ENCODE results near the gene PEX11G.
A peak's percentile ranks its signal among the peaks of the same experiment; 100 is the strongest.

The PEX11G gene

DNA sequence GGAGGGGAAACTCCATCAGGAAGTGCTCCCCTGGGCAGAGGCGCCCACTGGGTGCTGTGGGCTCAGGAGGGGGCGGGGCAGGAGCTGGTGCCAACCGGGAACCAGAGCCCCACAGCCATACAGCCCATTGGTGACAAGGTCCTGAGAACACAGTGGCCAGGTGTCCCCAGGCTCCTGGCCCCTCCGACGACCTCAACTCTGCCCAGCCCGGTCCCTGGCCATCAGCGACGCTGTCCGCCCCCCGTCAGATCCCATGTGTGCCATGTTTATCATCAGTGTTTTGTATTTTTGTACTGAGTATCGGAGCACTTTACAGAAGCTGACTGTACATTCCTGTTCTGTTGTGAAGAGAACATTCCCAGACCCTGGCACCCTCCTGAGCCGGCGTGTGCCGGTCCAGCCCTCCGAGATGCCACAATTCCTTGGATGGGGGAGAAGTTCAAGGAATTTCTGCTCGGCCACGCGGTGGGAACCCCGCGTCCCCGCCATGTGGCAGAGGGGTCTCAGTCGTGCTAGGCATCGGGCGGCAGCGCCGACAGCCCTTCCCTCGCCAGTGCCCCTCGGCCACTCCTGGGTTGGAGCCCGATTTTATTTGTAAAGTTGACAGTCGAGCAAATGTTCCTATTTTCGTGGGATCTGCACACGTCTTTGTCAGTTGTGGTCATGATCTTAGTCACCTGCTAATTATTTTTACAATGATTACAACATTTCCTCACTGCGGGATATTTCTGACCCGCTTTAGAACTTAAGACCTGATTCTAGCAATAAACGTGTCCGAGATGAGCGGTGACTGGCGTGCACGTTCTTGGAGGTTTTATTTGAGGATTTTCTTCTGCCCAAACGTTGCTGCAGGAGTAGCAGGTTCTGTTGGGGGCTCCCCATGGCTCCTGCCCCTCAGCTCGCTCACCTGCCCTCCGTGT lies 16.9 kb downstream of the PEX11G start:
- TF ChIP-seq POLR2A (IDR thresholded peaks at IDR 0.05; ENCODE audit: low read depth, low read length), result no peak
- no peak for TF ChIP-seq SPI1 (IDR thresholded peaks at IDR 0.05; ENCODE audit: low read depth, low read length)
- TF ChIP-seq POU2F2 (IDR thresholded peaks at IDR 0.05; ENCODE audit: low read depth, low read length), result no peak
- TF ChIP-seq PAX5 (IDR thresholded peaks at IDR 0.05; ENCODE audit: insufficient read depth, low read length, severe bottlenecking), result no peak
- TF ChIP-seq TAF1 (IDR thresholded peaks at IDR 0.05; ENCODE audit: low read depth, low read length), result no peak
- no peak for TF ChIP-seq POLR2AphosphoS5 (IDR thresholded peaks at IDR 0.05; ENCODE audit: low read depth, low read length)
- peak; percentile 43 for FAIRE-seq
- no peak for DNase-seq (ENCODE audit: insufficient read length, low spot score)

DNA sequence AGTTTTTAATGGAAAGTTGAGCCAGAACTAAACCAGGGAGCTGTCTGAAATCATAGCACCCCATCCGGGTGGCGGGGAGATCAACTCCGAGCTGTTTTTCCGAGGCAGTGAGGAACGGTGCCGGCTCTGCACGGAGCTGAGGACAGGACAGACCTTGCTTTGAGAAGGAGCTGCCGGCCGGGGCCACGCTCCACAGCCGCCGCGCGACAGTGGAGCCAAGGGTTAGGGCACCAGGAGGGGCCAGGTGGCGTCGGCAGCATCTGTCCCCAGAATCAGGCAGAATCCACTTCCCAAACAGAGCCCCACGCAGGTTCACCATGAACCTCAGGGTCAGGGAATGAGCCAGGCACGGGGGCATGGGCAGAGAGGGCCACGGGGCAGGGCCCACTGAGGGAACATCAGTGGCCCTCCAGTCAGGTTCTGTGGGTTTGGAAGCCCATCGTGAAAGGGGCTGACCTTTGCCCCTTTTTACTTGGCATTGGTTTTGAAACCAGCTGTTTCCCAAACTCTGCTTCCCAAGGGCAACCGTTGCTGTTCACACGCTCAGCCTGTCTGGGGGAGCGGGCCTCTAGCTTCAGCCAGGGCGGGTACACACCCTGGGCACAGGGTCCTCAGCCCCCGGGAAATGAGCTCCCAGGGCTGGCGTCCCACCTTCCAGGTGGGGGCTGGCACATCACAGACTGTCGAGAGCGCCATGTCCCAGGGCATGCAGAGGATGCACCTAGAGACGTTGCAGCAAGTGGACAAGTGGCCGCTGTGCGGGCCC lies 18.1 kb downstream of the PEX11G start:
- TF ChIP-seq POLR2AphosphoS5 (IDR thresholded peaks at IDR 0.05; ENCODE audit: low read depth, low read length) (no peak), SPI1 (IDR thresholded peaks at IDR 0.05; ENCODE audit: low read depth, low read length) (no peak), PAX5 (IDR thresholded peaks at IDR 0.05; ENCODE audit: insufficient read depth, low read length, severe bottlenecking) (no peak), POLR2A (IDR thresholded peaks at IDR 0.05; ENCODE audit: low read depth, low read length) (no peak), TAF1 (IDR thresholded peaks at IDR 0.05; ENCODE audit: low read depth, low read length) (no peak), POU2F2 (IDR thresholded peaks at IDR 0.05; ENCODE audit: low read depth, low read length) (no peak)
- no peak for FAIRE-seq
- no peak for DNase-seq (ENCODE audit: insufficient read length, low spot score)

DNA sequence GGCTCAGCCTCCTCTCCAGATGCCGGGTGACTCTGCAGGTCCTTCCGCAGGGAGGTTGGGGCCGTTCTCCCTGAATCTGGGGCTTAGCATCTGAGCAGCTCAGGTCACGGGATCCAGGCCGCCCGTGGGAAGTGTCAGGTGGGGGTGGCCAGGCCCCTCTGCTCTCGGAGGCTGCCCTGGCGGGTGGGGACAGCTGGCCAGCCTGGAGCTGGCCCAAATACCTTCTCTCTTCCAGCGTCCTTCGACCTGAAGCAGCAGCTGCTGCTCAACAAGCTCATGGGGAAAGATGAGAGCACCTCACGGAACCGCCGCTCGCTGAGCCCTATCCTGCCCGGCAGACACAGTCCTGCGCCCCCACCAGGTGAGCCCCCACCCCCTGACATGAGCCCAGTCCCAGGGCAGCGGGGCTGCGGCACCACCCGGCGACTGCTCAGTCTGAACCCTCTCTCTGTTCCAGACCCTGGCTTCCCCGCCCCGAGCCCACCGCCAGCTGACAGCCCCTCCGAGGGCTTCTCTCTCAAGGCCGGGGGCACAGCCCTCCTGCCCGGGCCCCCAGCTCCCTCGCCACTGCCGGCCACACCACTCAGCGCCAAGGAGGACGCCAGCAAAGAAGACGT lies 19.1 kb downstream of the PEX11G start:
- FAIRE-seq, result no peak
- no peak for TF ChIP-seq POLR2A (IDR thresholded peaks at IDR 0.05; ENCODE audit: low read depth, low read length)
- TF ChIP-seq PAX5 (IDR thresholded peaks at IDR 0.05; ENCODE audit: insufficient read depth, low read length, severe bottlenecking), result no peak
- no peak for TF ChIP-seq TAF1 (IDR thresholded peaks at IDR 0.05; ENCODE audit: low read depth, low read length)
- TF ChIP-seq POLR2AphosphoS5 (IDR thresholded peaks at IDR 0.05; ENCODE audit: low read depth, low read length), result no peak
- TF ChIP-seq POU2F2 (IDR thresholded peaks at IDR 0.05; ENCODE audit: low read depth, low read length), result no peak
- TF ChIP-seq SPI1 (IDR thresholded peaks at IDR 0.05; ENCODE audit: low read depth, low read length), result no peak
- no peak for DNase-seq (ENCODE audit: insufficient read length, low spot score)

DNA sequence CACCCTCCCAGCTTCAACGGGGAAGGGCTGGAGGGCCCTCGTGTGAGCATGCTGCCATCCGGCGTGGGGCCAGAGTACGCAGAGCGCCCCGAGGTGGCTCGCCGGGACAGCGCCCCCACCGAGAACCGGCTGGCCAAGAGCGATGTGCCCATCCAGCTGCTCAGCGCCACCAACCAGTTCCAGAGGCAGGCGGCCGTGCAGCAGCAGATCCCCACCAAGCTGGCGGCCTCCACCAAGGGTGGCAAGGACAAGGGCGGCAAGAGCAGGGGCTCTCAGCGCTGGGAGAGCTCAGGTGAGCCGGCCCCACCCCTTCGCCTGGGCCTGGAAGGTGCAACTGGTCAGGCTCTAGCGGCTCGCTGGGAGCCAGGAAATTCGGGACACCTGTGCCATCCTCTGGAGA lies 20.0 kb downstream of the PEX11G start:
- DNase-seq (ENCODE audit: insufficient read length, low spot score), result no peak
- FAIRE-seq, result no peak
- no peak for TF ChIP-seq PAX5 (IDR thresholded peaks at IDR 0.05; ENCODE audit: insufficient read depth, low read length, severe bottlenecking)
- no peak for TF ChIP-seq TAF1 (IDR thresholded peaks at IDR 0.05; ENCODE audit: low read depth, low read length)
- no peak for TF ChIP-seq POLR2AphosphoS5 (IDR thresholded peaks at IDR 0.05; ENCODE audit: low read depth, low read length)
- no peak for TF ChIP-seq SPI1 (IDR thresholded peaks at IDR 0.05; ENCODE audit: low read depth, low read length)

DNA sequence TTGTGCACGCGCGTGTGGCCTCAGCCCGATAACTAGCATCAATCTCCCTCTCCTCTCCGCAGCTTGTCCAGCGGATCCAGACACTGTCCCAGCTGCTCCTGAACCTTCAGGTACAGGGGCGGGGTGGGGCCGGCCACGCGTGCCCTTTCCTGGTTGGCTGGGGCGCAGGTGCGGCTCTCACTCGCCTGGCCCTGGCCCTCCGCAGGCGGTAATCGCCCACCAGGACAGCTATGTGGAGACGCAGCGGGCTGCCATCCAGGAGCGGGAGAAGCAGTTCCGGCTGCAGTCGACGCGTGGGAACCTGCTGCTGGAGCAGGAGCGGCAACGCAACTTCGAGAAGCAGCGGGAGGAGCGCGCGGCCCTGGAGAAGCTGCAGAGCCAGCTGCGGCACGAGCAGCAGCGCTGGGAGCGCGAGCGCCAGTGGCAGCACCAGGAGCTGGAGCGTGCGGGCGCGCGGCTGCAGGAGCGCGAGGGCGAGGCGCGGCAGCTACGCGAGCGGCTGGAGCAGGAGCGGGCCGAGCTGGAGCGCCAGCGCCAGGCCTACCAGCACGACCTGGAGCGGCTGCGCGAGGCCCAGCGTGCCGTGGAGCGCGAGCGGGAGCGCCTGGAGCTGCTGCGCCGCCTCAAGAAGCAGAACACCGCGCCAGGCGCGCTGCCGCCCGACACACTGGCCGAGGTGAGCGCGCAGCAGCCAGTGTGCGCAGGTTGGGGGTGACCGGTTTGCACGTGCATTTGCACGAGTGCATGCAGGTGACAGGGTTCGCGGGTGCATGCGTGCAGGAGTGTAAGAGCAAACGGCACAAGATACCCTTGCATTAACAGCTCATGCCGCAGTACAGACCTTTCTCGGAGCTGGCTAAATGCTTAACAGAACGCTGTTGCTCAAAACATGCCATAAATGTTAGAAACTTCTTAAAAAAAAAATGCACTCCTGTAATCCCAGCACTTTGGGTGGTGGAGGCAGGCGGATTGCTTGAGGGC lies 21.5 kb downstream of the PEX11G start:
- TF ChIP-seq POLR2AphosphoS5 (IDR thresholded peaks at IDR 0.05; ENCODE audit: low read depth, low read length), result no peak
- no peak for TF ChIP-seq TAF1 (IDR thresholded peaks at IDR 0.05; ENCODE audit: low read depth, low read length)
- no peak for DNase-seq (ENCODE audit: insufficient read length, low spot score)
- FAIRE-seq, result no peak

DNA sequence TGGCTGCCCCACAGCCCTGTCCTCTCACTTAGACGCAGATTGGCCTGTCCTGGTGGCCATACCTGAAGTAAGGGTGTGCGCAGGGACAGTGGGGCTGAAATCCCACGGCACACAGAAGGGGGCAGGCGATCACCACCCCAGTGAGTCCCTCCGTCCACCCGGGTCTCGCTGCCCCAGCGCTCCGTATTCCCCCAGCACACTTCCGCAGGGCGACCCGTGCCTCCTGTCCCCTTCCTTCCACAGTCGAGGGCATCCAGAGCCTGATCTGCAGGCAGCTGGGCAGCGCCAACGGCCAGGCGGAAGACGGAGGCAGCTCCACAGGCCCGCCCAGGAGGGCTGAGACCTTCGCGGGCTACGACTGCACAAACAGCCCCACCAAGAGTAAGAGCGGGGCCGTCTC lies 25.3 kb downstream of the PEX11G start:
- no peak for FAIRE-seq
- TF ChIP-seq POU2F2 (IDR thresholded peaks at IDR 0.05; ENCODE audit: low read depth, low read length) (no peak), POLR2A (IDR thresholded peaks at IDR 0.05; ENCODE audit: low read depth, low read length) (no peak), POLR2AphosphoS5 (IDR thresholded peaks at IDR 0.05; ENCODE audit: low read depth, low read length) (no peak), PAX5 (IDR thresholded peaks at IDR 0.05; ENCODE audit: insufficient read depth, low read length, severe bottlenecking) (no peak), SPI1 (IDR thresholded peaks at IDR 0.05; ENCODE audit: low read depth, low read length) (no peak), TAF1 (IDR thresholded peaks at IDR 0.05; ENCODE audit: low read depth, low read length) (no peak)
- DNase-seq (ENCODE audit: insufficient read length, low spot score), result no peak

DNA sequence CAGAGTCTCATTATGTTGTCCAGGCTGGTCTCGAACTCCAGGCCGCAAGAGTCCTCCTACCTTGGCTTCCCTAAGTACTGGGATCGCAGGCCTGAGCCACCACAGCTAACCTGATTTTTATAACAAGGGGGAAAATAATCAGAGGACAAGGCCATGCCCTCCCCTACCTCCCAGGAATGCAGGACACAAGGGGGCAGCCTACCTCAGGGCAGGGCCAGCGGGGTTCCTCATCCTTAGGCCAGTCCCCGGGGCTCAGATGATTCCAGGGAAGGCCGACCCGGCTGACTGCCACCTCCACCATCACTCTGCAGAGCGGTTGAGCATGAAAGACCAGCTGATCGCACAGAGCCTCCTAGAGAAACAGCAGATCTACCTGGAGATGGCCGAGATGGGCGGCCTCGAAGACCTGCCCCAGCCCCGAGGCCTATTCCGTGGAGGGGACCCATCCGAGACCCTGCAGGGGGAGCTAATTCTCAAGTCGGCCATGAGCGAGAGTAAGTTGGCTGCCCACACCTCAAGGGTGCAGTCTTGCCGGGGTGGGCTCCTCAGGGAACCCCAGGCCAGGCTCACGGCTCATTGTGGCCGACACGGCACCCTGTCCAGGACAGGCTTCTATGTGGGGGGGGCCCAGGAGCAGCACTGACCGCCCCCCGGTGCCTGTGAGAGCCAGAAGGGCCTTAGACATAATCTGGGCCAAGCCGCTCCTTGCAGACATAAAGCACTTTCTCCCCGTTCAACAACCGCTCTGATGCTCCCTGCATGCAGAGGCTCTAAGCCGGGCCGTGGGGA lies 26.8 kb downstream of the PEX11G start:
- TF ChIP-seq PAX5 (IDR thresholded peaks at IDR 0.05; ENCODE audit: insufficient read depth, low read length, severe bottlenecking) (no peak), POLR2A (IDR thresholded peaks at IDR 0.05; ENCODE audit: low read depth, low read length) (no peak), POU2F2 (IDR thresholded peaks at IDR 0.05; ENCODE audit: low read depth, low read length) (no peak), SPI1 (IDR thresholded peaks at IDR 0.05; ENCODE audit: low read depth, low read length) (no peak), POLR2AphosphoS5 (IDR thresholded peaks at IDR 0.05; ENCODE audit: low read depth, low read length) (no peak), TAF1 (IDR thresholded peaks at IDR 0.05; ENCODE audit: low read depth, low read length) (no peak)
- DNase-seq (ENCODE audit: insufficient read length, low spot score) (no peak), FAIRE-seq (no peak)

DNA sequence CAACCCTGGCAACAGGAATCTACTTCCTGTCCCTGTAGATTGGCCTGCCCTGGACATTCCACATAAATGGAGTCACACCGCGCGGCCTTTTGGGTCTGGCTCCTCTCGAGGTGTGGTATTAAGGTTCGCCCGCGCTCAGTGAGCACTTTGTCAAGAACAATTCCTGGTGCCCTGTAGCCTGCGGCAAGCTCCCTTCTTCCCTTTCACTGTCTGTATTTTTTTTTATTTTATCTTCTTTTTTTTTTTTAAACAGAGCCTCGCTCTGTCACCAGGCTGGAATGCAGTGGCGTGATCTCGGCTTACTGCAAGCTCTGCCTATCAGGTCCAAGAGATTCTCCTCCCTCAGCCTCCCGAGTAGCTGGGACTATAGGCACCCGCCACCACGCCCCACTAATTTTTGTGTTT lies 28.3 kb downstream of the PEX11G start:
- FAIRE-seq, result no peak
- no peak for TF ChIP-seq POLR2AphosphoS5 (IDR thresholded peaks at IDR 0.05; ENCODE audit: low read depth, low read length)
- no peak for DNase-seq (ENCODE audit: insufficient read length, low spot score)

All from GM12891 (cell line).